Thyroid gland (tissue), 4 donors: Measurements from ENCODE around the gene FHIT. TPM values are rescaled to one million over a fixed set of nuclear protein-coding genes. Genes with fewer than 3 reads are reported as not detected.

ENCODE experiments used
- DNase-seq, 2 donors: peaks; one replicate each; pipeline ENCODE4 v3.0.0-alpha.2; 2019
- H3K27ac ChIP-seq, 3 donors: fragments of 200-600 bp; sonication (generic); 1 replicate in 2 of 3; 2 replicates in 1 of 3; pipeline ENCODE4 v1.5.1; 2016 to 2019; ENCODE audit warnings: mild to moderate bottlenecking in 1 of 3, moderate library complexity in 1 of 3
- H3K27me3 ChIP-seq: fragments of 200-600 bp; sonication (generic); one replicate; pipeline ENCODE4 v1.5.1; 2019
- H3K36me3 ChIP-seq, 2 donors: fragments of 200-600 bp; sonication (generic); one replicate each; pipeline ENCODE4 v1.5.1; 2016 to 2019
- H3K4me1 ChIP-seq, 2 donors: fragments of 200-600 bp; sonication (generic); one replicate each; pipeline ENCODE4 v1.5.1; 2017 to 2019
- H3K4me3 ChIP-seq, 3 donors: fragments of 200-600 bp; sonication (generic); replicated peaks in 1 of 3; 1 replicate in 2 of 3; 2 replicates in 1 of 3; pipeline ENCODE4 v1.5.1; 2016; ENCODE audit warnings: mild to moderate bottlenecking in 1 of 3
- H3K9me3 ChIP-seq: fragments of 200-600 bp; sonication (generic); one replicate; pipeline ENCODE4 v1.5.1; 2017
- POLR2A ChIP-seq, 2 donors: fragments of 450-650 bp; IDR thresholded peaks; one replicate each; pipeline ENCODE4 v1.6.1; 2017; ENCODE audit warnings: antibody characterized with exemption in 2 of 2, mild to moderate bottlenecking in 2 of 2, moderate library complexity in 1 of 2
- WGBS, 2 donors: methylation state at CpG; one replicate each; pipeline ENCODE4 v1.1.5; 2017; 5-methylcytosine and 5-hydroxymethylcytosine counted together
- intact Hi-C: fragments of 100-400 bp; cut with DNase I; formaldehyde crosslinking; loops from one replicate; pipeline ENCODE4 v1.15.1; 2023
- total RNA-seq, 4 donors: library from RNA; depleted of rRNA; stranded (reverse); fragments of >200 nt; gene quantifications; one replicate each; pipeline ENCODE4 v1.2.3, GENCODE V29; 2016
- TF ChIP-seq, protein P1 (sequence below), 6 experiments: fragments of 200-600 bp in 3 of 6; fragments of 450-650 bp in 3 of 6; sonication (generic) in 3 of 6; IDR thresholded peaks; one replicate each; pipeline ENCODE4 v1.5.1; 2016 to 2019; ENCODE audit warnings: antibody characterized with exemption in 6 of 6, mild to moderate bottlenecking in 2 of 6, inconsistent platforms in 1 of 6, moderate library complexity in 1 of 6

The FHIT gene
- total RNA-seq, 4 donors from 2014 or later: 12.2 to 18.9 (median 16.2) TPM

DNA sequence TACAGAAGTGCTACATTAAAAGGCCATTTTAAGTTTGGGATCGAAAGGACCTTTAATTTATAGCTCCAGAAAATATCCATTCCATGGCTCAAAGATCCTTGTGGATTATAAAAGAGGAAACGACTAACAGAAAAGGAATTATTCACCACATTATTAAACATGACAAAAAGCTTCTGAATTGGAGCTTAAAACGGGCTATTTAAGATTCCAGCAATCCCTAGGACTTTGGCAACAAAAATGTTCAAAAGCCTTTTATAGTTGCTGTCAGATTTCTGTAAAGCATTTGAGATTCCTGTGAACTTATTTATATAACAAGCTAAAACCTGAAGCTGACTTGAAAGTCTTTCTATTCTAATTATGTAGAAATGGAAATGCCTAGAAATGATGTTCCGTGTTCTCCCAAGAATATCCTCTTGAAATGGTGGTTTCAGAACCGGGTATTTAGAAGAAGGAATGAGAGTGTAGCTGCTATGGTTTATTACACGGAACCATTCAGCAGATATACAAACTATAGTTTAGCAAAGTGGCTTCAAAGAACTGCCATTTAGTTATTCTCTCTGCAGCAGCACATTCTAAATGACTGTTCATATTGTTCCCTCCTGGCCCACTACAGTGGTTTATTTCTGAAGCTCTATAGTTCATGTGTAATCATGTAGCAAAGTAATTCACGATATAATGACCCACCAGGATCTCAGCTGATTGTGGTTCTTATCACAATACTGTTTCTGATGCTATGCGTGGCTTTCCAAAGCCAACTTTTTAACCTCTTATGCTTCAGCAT, 961.7 kb downstream of the FHIT start:
- intact Hi-C loops: no loop called here
- WGBS, 2 donors: 81 to 83% methylated on average over 8 of the region's 8 CpGs
- Histone ChIP-seq H3K9me3 (no peaks in the 10 kb centered on the region), H3K27ac (no peak overlapping the region), H3K27me3 (no peaks in the 10 kb centered on the region), H3K36me3 (no peaks in the 10 kb centered on the region), H3K4me3 (no peak overlapping the region), H3K4me1 (no peaks in the 10 kb centered on the region)
- DNase-seq: no peak
- no peak for TF ChIP-seq POLR2A (IDR thresholded peaks at IDR 0.05)
- TF ChIP-seq, protein P1, sequence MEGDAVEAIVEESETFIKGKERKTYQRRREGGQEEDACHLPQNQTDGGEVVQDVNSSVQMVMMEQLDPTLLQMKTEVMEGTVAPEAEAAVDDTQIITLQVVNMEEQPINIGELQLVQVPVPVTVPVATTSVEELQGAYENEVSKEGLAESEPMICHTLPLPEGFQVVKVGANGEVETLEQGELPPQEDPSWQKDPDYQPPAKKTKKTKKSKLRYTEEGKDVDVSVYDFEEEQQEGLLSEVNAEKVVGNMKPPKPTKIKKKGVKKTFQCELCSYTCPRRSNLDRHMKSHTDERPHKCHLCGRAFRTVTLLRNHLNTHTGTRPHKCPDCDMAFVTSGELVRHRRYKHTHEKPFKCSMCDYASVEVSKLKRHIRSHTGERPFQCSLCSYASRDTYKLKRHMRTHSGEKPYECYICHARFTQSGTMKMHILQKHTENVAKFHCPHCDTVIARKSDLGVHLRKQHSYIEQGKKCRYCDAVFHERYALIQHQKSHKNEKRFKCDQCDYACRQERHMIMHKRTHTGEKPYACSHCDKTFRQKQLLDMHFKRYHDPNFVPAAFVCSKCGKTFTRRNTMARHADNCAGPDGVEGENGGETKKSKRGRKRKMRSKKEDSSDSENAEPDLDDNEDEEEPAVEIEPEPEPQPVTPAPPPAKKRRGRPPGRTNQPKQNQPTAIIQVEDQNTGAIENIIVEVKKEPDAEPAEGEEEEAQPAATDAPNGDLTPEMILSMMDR (IDR thresholded peaks at IDR 0.05): no peak

DNA sequence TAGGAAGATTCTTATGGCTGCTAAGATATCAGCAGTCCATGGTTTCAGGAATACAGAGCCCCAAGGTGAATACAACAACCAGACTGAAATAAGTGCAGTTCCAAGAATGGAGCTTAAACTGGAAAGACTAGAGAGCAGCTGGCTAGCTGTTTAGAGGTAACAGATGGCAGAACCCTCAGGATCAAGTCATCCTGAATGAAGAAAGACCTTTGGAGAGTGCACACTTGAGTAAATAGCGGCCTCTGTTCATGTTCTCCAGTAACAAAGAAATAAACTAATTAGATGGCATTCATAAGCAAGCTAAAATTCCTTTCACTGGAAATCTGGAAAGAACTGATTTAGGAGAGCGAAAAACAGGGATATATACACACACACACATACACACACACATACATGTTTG, 968.4 kb downstream of the FHIT start:
- H3K4me1 ChIP-seq: no peaks in the 10 kb centered on the region
- WGBS, 2 donors: 71 to 86% methylated on average over 2 of the region's 2 CpGs
- H3K9me3 ChIP-seq: no peaks in the 10 kb centered on the region
- no peak overlapping the region for H3K4me3 ChIP-seq
- TF ChIP-seq, protein P1 (IDR thresholded peaks at IDR 0.05): no peak
- no peak for TF ChIP-seq POLR2A (IDR thresholded peaks at IDR 0.05)
- no peaks in the 10 kb centered on the region for H3K27me3 ChIP-seq
- no peaks in the 10 kb centered on the region for H3K36me3 ChIP-seq
- H3K27ac ChIP-seq: no peak overlapping the region
- intact Hi-C loops: no loop called here
- DNase-seq: no peak

DNA sequence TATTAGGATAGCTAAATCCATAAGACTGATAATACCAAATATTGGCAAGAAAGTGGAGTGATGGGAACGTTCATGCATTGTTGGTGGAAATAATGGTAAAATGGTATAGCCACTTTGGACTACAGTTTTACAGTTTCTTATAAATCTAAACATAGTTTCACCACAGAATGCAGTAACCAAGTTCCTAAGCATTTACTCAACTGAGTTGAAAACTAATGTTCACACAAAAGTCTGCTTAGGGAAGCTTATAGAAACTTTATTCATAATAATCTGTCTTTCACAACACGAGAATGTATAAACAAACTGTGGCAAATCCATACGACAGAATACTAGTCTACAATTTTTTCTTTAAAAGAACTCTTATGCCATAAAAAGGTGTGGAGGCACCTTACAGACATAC, 969.3 kb downstream of the FHIT start:
- no peak for TF ChIP-seq POLR2A (IDR thresholded peaks at IDR 0.05)
- TF ChIP-seq, protein P1 (IDR thresholded peaks at IDR 0.05): no peak
- 94 to 96% methylated on average over 3 of the region's 3 CpGs for WGBS, 2 donors
- Histone ChIP-seq H3K27me3 (no peaks in the 10 kb centered on the region), H3K4me3 (no peak overlapping the region), H3K9me3 (no peaks in the 10 kb centered on the region), H3K36me3 (no peaks in the 10 kb centered on the region), H3K4me1 (no peaks in the 10 kb centered on the region), H3K27ac (no peak overlapping the region)
- intact Hi-C loops: no loop called here
- DNase-seq: no peak

DNA sequence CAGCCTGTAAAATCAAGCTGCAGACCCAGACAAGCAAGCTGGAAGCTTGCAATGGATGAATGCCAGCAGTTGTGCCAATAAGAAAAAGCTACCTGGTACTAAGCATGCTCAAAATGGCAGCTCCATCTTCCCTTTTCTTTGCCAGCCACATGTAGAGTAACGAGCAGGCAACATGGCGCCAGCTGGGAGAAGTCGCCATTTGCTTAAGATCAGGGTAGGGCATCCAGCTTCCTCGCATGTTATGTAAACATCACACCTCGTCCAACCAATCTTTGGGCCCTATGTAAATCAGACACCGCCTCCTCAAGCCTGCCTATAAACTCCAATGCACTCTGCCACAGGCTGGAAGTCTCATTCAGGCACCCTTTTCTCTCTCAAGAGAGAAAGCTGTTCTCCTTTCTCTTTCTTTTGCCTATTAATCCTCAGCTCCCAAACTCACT, 973.9 kb downstream of the FHIT start:
- 95 to 97% methylated on average over 6 of the region's 6 CpGs for whole genome bisulfite sequencing, 2 donors
- DNase-seq: no peak
- intact Hi-C loops: no loop called here
- TF ChIP-seq, protein P1 (IDR thresholded peaks at IDR 0.05): no peak
- no peak for TF ChIP-seq POLR2A (IDR thresholded peaks at IDR 0.05)
- H3K9me3 ChIP-seq: no peaks in the 10 kb centered on the region
- no peaks in the 10 kb centered on the region for H3K36me3 ChIP-seq
- no peak overlapping the region for H3K4me3 ChIP-seq
- no peak overlapping the region for H3K27ac ChIP-seq
- H3K4me1 ChIP-seq: no peaks in the 10 kb centered on the region
- no peaks in the 10 kb centered on the region for H3K27me3 ChIP-seq

DNA sequence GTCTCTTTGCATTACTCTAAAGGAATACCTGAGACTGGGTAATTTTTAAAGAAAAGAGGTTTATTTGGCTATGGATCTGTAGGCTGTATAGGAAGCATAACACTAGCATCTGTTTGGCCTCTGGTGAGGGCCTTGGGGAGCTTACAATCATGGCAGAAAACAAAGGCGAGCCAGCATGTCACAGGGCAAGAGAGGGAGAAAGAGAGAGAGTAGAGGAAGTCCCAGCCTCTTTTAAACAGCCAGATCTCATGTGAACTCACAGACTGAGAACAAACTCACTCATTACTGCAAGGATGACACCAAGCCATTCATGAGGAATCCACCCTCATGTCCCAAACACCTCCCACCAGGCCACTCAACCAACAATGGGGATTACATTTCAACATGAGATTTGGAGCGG, 974.6 kb downstream of the FHIT start:
- Histone ChIP-seq H3K4me1 (no peaks in the 10 kb centered on the region), H3K27me3 (no peaks in the 10 kb centered on the region), H3K9me3 (no peaks in the 10 kb centered on the region), H3K27ac (no peak overlapping the region), H3K4me3 (no peak overlapping the region), H3K36me3 (no peaks in the 10 kb centered on the region)
- no peak for DNase-seq
- 66 to 70% methylated on average over 2 of the region's 2 CpGs for WGBS, 2 donors
- intact Hi-C loops: no loop called here
- TF ChIP-seq POLR2A (IDR thresholded peaks at IDR 0.05): no peak
- TF ChIP-seq, protein P1 (IDR thresholded peaks at IDR 0.05): no peak
